ENCODE measurements around the gene SPAST. TPM values are rescaled to one million over a fixed set of nuclear protein-coding genes. Genes with fewer than 3 reads are reported as not detected.

Gene SPAST
- total and polyA plus RNA-seq, 2 of the 13 experiments (the other 11 are each of a cell fraction or from before 2014, with no cell fraction given): 11.5 to 40.4 TPM

GRCh38 chr2:32064021-32064601 lies 755 bp downstream of the SPAST start (continued):
- TF ChIP-seq NCOA2 (CRISPR knock-in tag; IDR thresholded peaks at IDR 0.05) (no peak), SMAD1 (CRISPR knock-in tag; IDR thresholded peaks at IDR 0.05; ENCODE audit: borderline replicate concordance, low read depth) (no peak), CTCF (CRISPR knock-in tag; IDR thresholded peaks at IDR 0.05) (no peak), CEBPG (CRISPR knock-in tag; IDR thresholded peaks at IDR 0.05) (no peak), PRMT3 (CRISPR knock-in tag; IDR thresholded peaks at IDR 0.05; ENCODE audit: borderline replicate concordance, low read depth) (no peak), KDM5A (IDR thresholded peaks at IDR 0.05; ENCODE audit: borderline replicate concordance, low read length) (peak; percentile 58; the same call in 1 of the 2 replicates), PHF20 (CRISPR knock-in tag; IDR thresholded peaks at IDR 0.05) (0 out of 2 replicates have a peak, but pooled peaks have one; percentile 10), ZNF431 (CRISPR knock-in tag; IDR thresholded peaks at IDR 0.05; ENCODE audit: borderline replicate concordance, low read depth) (no peak), ATF3 (CRISPR knock-in tag; IDR thresholded peaks at IDR 0.05) (no peak), AGO1 (IDR thresholded peaks at IDR 0.05; ENCODE audit: low read depth, low read length, poor library complexity, severe bottlenecking) (no peak), GABPB1 (CRISPR knock-in tag; IDR thresholded peaks at IDR 0.05) (no peak), CBX2 (IDR thresholded peaks at IDR 0.05; ENCODE audit: low read depth, low read length) (no peak), CBX2 (CRISPR knock-in tag; IDR thresholded peaks at IDR 0.05; ENCODE audit: low read depth) (no peak), ZFP62 (CRISPR knock-in tag; IDR thresholded peaks at IDR 0.05) (no peak), TAF15 (IDR thresholded peaks at IDR 0.05; ENCODE audit: low read depth, low read length, poor library complexity, severe bottlenecking) (peak; percentile 61), ZNF790 (CRISPR knock-in tag; IDR thresholded peaks at IDR 0.05; ENCODE audit: borderline replicate concordance) (no peak), ZNF891 (CRISPR knock-in tag; IDR thresholded peaks at IDR 0.05) (no peak), FOSL1 (CRISPR knock-in tag; IDR thresholded peaks at IDR 0.05; ENCODE audit: borderline replicate concordance) (no peak), ZSCAN20 (CRISPR knock-in tag; IDR thresholded peaks at IDR 0.05; ENCODE audit: borderline replicate concordance) (0 out of 2 replicates have a peak, but pooled peaks have one; percentile 50), ZNF83 (CRISPR knock-in tag; IDR thresholded peaks at IDR 0.05; ENCODE audit: borderline replicate concordance) (no peak), GTF3A (CRISPR knock-in tag; conservative IDR thresholded peaks at IDR 0.05) (no peak), TCF12 (IDR thresholded peaks at IDR 0.05) (no peak), TCF12 (CRISPR knock-in tag; IDR thresholded peaks at IDR 0.05) (no peak), SOX13 (IDR thresholded peaks at IDR 0.05) (no peak), SOX13 (CRISPR knock-in tag; conservative IDR thresholded peaks at IDR 0.05 in 1 of 2, IDR thresholded peaks at IDR 0.05 in 1 of 2) (no peak), FOXC1 (CRISPR knock-in tag; IDR thresholded peaks at IDR 0.05; ENCODE audit: borderline replicate concordance) (no peak)

Measured in HepG2 (cell line).